ENCODE measurements around the gene ARHGAP6.

DNA sequence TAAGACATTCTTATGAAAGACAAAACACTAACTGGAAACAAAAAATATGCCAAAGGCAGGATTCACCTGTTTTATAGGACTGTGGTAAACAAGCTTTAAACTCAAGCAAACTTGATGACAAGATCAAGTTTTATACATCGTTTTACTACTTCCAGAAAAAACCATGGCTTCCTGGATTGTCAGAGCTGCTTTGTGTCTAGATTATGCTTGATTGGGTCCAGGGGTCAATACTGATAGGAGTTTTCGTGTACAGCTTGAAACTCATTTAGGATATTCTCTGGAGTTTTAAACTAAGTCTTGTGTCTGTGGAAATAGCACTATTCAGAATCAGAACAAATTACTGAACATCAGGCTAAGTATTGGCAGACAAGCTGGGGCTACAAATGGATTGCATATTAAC, 541.6 kb downstream of the ARHGAP6 start:
- TF ChIP-seq EZH2 (IDR thresholded peaks at IDR 0.05; ENCODE audit: borderline replicate concordance, low read length), result no peak
- TF ChIP-seq, protein P1, sequence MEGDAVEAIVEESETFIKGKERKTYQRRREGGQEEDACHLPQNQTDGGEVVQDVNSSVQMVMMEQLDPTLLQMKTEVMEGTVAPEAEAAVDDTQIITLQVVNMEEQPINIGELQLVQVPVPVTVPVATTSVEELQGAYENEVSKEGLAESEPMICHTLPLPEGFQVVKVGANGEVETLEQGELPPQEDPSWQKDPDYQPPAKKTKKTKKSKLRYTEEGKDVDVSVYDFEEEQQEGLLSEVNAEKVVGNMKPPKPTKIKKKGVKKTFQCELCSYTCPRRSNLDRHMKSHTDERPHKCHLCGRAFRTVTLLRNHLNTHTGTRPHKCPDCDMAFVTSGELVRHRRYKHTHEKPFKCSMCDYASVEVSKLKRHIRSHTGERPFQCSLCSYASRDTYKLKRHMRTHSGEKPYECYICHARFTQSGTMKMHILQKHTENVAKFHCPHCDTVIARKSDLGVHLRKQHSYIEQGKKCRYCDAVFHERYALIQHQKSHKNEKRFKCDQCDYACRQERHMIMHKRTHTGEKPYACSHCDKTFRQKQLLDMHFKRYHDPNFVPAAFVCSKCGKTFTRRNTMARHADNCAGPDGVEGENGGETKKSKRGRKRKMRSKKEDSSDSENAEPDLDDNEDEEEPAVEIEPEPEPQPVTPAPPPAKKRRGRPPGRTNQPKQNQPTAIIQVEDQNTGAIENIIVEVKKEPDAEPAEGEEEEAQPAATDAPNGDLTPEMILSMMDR (conservative IDR thresholded peaks at IDR 0.05 in 1 of 2, IDR thresholded peaks at IDR 0.05 in 1 of 2; ENCODE audit: extremely low read depth in 1 of 2, insufficient read depth in 1 of 2, low read depth in 1 of 2, low read length in 2 of 2), result no peak

Data from mammary epithelial cell (primary cell).